HFF-Myc (cell line): Measurements from ENCODE around the gene PKD2L2.
"Not testable (repeated sequence)": the region's sequence is repeated elsewhere in the genome, so short reads cannot be mapped to it uniquely, and the experiment has no call there.

Source experiments
- DNase-seq: peaks from one replicate; pipeline ENCODE4 v3.0.0-alpha.2; 2011; ENCODE audit warnings: low read depth; ENCODE audit errors: extremely low read depth
- H3K4me3 ChIP-seq: replicated peaks from 2 replicates; pipeline ENCODE4 v1.5.1; 2011; ENCODE audit warnings: low read depth, mild to moderate bottlenecking, control low read depth, low read length
- TF ChIP-seq, protein P1 (sequence below): IDR thresholded peaks from 2 replicates; pipeline ENCODE4 v1.5.1; 2012; ENCODE audit warnings: mild to moderate bottlenecking, low read depth, low read length, control low read depth; ENCODE audit errors: missing control alignments

PKD2L2 gene

GRCh38 chr5:137935190-137935589 lies 45.9 kb downstream of the PKD2L2 start:
- TF ChIP-seq, protein P1, sequence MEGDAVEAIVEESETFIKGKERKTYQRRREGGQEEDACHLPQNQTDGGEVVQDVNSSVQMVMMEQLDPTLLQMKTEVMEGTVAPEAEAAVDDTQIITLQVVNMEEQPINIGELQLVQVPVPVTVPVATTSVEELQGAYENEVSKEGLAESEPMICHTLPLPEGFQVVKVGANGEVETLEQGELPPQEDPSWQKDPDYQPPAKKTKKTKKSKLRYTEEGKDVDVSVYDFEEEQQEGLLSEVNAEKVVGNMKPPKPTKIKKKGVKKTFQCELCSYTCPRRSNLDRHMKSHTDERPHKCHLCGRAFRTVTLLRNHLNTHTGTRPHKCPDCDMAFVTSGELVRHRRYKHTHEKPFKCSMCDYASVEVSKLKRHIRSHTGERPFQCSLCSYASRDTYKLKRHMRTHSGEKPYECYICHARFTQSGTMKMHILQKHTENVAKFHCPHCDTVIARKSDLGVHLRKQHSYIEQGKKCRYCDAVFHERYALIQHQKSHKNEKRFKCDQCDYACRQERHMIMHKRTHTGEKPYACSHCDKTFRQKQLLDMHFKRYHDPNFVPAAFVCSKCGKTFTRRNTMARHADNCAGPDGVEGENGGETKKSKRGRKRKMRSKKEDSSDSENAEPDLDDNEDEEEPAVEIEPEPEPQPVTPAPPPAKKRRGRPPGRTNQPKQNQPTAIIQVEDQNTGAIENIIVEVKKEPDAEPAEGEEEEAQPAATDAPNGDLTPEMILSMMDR, result no peak
- H3K4me3 ChIP-seq, result no peak overlapping the region
- DNase-seq, result no peak

DNA sequence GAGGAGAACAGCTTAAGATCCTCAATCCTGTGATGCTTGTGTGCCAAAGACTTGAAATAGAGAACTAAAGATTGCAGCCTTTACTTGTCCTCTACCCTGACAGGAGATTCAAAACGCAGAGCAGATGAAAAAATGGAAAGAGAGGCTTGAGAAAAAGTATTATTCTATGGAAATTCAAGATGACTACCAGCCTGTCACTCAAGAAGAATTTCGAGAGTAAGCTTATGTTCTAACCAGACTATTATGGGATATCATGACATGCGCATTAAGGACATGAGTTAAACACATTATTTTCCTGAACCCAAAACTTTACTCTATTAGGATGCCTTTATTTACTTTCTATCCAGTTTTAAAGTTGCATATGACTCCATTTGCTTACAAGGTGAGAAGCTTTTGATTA lies 46.4 kb downstream of the PKD2L2 start:
- no peak overlapping the region for H3K4me3 ChIP-seq
- DNase-seq, result no peak
- TF ChIP-seq, protein P1, result no peak

DNA sequence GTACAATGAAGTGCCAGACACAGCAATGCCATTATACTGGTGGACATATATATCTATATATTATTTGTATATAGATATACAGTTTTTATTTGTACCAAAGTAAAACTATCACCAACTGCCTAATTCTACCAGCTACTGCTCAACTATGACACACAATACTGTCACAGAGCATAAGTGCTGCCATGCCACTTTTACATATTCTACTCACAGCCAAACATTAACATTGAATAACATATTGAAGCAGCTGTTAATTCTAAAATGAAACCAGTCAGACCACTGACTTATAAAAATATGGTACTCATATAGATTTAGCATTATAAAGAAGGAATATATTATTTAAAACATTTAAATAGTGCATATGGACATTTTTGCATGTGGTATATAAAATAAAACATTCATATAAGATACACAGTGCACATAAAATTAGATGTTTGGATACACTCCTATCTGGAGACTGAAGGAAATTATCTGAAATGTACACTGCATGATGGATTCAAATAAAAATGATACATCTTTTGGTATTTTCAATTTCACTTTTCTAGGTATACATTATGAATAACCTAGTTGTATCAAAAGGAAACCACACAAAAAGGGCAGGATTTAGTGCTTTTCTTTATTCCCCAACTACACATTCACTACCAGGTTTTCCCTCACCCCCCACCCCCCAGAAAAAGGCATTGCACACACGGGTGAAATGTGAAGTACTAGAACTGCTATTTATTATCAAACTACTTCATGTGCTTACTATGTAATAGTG lies 48.9 kb downstream of the PKD2L2 start:
- no peak overlapping the region for H3K4me3 ChIP-seq
- no peak for DNase-seq

DNA sequence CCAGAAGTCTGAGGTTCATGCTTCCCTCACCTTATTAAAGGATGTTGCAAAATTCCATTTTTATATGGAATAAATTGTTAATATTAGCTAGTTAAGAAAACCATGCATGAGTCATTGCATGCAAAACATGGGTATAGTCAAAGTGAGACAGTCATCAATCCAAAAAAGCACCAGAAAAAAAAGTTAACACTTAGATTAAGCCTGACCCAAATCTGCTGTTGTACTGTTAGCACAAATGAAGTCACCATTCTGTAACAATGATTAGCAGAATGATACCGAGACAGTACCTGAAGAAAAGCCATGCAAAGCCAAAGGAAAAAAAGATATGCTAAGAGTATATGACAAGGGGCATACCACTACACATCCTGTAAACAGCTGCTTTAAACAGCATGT lies 49.5 kb downstream of the PKD2L2 start:
- no peak for DNase-seq
- TF ChIP-seq, protein P1, result no peak
- no peak overlapping the region for H3K4me3 ChIP-seq

More for the DNA sequence above, 48.9 kb downstream of the PKD2L2 start:
- TF ChIP-seq, protein P1, result no peak

- TF ChIP-seq, protein P1, result no peak
- no peak overlapping the region for H3K4me3 ChIP-seq
- DNase-seq, result no peak
Measured at GRCh38 chr5:137939331-137939730, 50.1 kb downstream of the PKD2L2 start.

DNA sequence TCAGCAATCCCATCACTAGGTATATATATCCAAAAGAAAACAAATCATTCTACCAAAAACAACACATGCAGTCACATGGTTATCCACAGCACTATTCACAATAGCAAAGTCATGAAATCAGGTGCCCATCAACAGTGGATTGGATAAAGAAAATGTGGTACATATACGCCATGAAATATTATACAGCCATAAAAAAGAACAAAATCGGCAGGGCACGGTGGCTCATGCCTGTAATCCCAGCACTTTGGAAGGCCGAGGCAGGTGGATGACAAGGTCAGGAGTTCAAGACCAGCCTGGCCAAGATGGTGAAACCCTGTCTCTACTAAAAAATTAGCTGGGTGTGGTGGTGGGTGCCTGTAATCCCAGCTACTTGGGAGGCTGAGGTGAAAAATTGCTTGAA lies 55.0 kb downstream of the PKD2L2 start:
- not testable (repeated sequence) for DNase-seq, H3K4me3 ChIP-seq

DNA sequence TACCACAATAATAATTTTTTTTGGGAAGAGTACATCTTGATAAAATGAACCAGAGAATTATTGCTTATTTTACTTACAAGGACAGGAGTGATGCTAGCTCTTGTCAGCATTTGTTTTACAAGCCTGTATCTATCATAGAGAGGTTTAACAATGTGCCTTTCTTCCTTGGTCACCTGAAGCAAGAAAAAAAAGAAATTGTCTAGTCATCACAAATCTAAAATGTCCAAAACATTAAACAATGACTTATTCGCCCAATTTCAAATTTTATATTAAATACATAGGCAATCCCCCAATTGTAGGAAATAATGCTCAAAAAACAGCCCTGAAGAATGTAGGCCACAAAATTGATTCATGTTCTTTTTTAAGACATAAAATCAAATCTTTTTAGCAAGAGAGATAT lies 56.6 kb downstream of the PKD2L2 start:
- DNase-seq, result no peak
- H3K4me3 ChIP-seq, result no peak overlapping the region
- TF ChIP-seq, protein P1, result no peak
